ENCODE measurements around the gene PGPEP1. TPM values are rescaled to one million over a fixed set of nuclear protein-coding genes. Genes with fewer than 3 reads are reported as not detected.

The PGPEP1 gene
- total RNA-seq, 1 donor from 2014 or later = 23.2 TPM

DNA sequence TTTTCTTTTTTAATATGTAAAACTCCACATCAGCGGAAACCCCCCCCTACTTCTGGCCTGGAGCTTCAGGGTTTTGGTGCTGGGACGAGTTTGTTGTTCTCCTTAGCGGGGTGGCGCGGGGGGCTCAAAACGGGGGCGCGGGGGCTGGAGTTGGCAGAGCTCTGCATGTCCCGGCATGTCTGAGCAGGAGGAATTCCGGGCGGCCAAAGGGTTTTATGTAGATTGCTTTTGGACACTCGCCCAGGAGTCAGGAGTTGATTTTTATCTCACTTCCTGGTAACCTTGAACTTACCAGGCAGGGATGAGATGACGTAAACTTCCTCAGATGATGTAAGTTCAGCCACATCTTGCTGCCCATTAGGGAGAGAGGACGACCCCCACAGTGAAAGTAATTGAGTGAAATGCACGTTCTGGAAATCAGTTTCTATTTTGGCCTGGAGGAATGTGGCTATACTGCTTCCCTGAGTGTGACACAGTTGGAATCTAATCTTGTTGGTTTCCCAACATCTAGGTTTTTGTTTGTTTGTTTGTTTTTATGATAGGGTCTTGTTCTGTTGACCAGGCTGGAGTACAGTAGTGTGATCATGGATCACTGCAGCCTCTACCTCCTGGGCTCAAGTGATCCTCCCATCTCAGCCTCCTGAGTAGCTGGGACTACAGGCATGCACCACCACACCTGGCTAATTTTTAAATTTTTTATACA is 24.6 kb downstream of the PGPEP1 start:
- peak overlapping the region; percentile 97 for H3K27ac Mint-ChIP-seq
- DNase-seq (ENCODE audit: low spot score in 2 of 2, unreplicated experiment in 2 of 2) = peak; percentile 75 to 80
- peaks cover 43% of the 10 kb centered on the region for H3K4me1 Mint-ChIP-seq
- H3K36me3 Mint-ChIP-seq = peaks cover 10% of the 10 kb centered on the region
- TF ChIP-seq, protein P1, sequence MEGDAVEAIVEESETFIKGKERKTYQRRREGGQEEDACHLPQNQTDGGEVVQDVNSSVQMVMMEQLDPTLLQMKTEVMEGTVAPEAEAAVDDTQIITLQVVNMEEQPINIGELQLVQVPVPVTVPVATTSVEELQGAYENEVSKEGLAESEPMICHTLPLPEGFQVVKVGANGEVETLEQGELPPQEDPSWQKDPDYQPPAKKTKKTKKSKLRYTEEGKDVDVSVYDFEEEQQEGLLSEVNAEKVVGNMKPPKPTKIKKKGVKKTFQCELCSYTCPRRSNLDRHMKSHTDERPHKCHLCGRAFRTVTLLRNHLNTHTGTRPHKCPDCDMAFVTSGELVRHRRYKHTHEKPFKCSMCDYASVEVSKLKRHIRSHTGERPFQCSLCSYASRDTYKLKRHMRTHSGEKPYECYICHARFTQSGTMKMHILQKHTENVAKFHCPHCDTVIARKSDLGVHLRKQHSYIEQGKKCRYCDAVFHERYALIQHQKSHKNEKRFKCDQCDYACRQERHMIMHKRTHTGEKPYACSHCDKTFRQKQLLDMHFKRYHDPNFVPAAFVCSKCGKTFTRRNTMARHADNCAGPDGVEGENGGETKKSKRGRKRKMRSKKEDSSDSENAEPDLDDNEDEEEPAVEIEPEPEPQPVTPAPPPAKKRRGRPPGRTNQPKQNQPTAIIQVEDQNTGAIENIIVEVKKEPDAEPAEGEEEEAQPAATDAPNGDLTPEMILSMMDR (IDR thresholded peaks at IDR 0.05; ENCODE audit: unreplicated experiment) = no peak
- peaks cover 3% of the 10 kb centered on the region for H3K9me3 Mint-ChIP-seq
- no peaks in the 10 kb centered on the region for H3K27me3 Mint-ChIP-seq (ENCODE audit: low read depth)
- H3K4me3 Mint-ChIP-seq = no peak overlapping the region

DNA sequence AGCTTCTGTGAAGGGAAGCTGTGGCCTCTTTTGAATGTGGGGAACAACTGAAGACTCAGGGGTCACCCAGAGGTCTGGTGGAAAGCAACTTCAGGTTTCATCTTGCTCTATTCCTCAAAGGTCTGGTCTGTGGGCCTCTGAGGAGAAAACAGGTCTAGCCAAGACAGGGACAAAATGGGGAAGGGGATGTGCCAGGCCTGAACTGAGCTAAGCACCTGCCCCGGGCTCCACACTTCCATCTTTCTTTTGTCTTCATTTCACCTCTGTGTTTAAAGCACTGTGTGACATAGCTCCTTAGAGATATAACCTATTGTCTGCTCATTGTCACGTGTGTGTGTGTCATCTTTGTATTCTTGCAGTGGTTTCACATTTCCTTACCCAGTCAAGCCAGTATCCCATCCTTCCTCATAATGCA is 25.6 kb downstream of the PGPEP1 start:
- Mint-ChIP-seq H3K27me3 (ENCODE audit: low read depth) (no peaks in the 10 kb centered on the region), H3K4me1 (peaks cover 43% of the 10 kb centered on the region), H3K36me3 (peaks cover 9% of the 10 kb centered on the region), H3K9me3 (peaks cover 3% of the 10 kb centered on the region), H3K4me3 (no peak overlapping the region), H3K27ac (peak overlapping the region; percentile 97)
- TF ChIP-seq, protein P1 (IDR thresholded peaks at IDR 0.05; ENCODE audit: unreplicated experiment) = no peak
- DNase-seq (ENCODE audit: low spot score in 2 of 2, unreplicated experiment in 2 of 2) = no peak

DNA sequence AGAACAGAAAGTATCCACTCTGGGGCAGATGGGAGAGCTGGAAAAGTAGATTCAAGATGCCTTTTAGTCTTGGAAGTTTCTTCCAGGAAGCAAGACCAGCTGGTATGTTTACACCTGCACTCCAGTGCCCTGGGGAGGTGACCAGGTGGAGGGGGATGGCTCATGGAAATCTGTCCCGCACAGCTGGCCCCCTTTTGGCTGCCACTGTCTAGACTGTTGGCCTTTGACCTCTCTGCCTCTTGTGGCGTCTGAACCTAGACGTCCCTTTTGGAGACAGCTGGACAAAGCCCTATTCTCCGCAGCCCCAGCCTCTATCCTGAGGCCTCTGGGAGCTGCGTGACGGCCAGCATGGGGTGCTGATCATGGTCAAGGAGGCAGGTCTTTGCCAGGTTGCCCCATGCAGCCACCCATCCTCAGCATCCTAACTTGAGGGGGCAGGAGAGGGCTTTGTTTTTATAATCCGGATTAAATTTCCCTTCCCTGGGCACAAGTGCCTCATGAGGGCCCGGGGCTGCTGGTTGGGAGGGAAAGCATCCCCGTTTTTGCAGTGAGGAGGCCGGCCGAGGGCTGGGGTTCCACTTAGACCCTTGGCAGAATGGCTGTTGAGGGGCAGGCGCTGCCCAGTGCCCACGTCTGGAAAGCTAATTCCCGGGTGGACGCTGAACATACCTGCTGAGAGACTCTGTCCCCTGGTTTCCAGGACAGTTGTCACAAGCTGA is 28.3 kb downstream of the PGPEP1 start:
- TF ChIP-seq, protein P1 (IDR thresholded peaks at IDR 0.05; ENCODE audit: unreplicated experiment) = no peak
- no peak overlapping the region for H3K4me3 Mint-ChIP-seq
- H3K27me3 Mint-ChIP-seq (ENCODE audit: low read depth) = no peaks in the 10 kb centered on the region
- no peak for DNase-seq (ENCODE audit: low spot score in 2 of 2, unreplicated experiment in 2 of 2)
- H3K9me3 Mint-ChIP-seq = no peaks in the 10 kb centered on the region
- H3K27ac Mint-ChIP-seq = peak overlapping the region; percentile 25
- peaks cover 1% of the 10 kb centered on the region for H3K36me3 Mint-ChIP-seq
- peaks cover 34% of the 10 kb centered on the region for H3K4me1 Mint-ChIP-seq

DNA sequence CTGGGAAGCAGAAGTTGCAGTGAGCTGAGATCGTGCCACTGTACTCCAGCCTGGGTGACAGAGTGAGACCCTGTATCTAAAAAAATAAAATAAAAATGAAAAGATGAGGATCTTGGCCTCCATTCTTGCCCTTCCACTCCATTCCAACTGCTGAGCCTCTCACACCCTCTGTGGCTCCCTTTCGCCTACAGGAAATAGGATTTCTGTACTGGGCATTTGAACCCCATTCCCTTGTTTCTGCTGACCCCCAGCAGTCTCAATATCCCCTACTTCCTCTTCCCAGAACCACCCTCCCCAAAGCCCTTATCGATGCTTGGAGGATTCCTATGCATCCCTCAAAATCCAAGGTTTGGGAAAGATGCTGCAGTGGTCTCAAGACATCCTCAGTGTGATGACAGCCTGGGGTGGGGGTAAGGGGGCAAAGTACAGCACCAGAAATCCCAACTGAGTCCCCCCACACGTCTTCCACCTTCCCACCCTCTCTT is 33.1 kb downstream of the PGPEP1 start:
- H3K4me3 Mint-ChIP-seq = no peak overlapping the region
- TF ChIP-seq, protein P1 (IDR thresholded peaks at IDR 0.05; ENCODE audit: unreplicated experiment) = no peak
- DNase-seq (ENCODE audit: low spot score in 2 of 2, unreplicated experiment in 2 of 2) = no peak
- no peaks in the 10 kb centered on the region for H3K27me3 Mint-ChIP-seq (ENCODE audit: low read depth)
- no peaks in the 10 kb centered on the region for H3K9me3 Mint-ChIP-seq
- H3K36me3 Mint-ChIP-seq = no peaks in the 10 kb centered on the region
- H3K4me1 Mint-ChIP-seq = peaks cover 23% of the 10 kb centered on the region
- H3K27ac Mint-ChIP-seq = peak overlapping the region; percentile 97

DNA sequence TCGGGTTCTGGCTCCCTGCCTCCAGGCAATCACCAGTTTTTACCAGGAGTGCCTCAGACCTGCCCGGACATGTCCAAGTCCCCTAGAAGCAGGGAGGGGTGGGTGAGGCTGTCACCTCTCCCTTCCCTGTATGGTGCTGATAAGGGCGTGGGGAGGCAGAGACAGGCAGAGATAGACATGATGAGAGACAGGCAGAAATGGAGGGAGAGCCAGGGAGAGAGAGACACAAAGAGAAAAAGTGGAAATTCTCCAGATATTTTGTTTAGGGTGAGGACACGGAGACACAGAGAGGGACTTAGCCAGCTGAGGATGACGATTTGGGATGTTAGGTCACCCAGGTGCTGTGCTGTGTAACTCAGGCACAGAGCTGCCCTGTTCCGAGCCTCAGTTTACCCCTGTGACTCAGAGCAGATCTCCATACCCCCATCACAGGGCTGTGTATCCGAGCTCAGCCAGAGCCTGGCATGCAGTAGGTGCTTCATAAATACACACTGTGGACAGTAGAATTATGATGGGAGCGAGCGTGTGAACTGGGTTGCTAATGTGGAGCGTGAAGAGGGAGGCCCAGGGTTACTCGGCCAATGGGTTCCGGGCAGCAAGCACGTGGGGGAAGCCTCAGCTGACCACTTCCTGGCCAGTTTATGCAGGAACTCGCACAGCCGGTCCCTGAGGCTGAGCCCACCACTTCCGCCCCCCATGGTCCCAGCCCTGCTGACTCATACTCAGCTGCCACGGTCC is 33.7 kb downstream of the PGPEP1 start:
- no peaks in the 10 kb centered on the region for H3K27me3 Mint-ChIP-seq (ENCODE audit: low read depth)
- H3K27ac Mint-ChIP-seq = peak overlapping the region; percentile 97
- H3K4me1 Mint-ChIP-seq = peaks cover 24% of the 10 kb centered on the region
- H3K9me3 Mint-ChIP-seq = no peaks in the 10 kb centered on the region
- TF ChIP-seq, protein P1 (IDR thresholded peaks at IDR 0.05; ENCODE audit: unreplicated experiment) = no peak
- peak in 1 of 2 experiments; percentile 53 for DNase-seq (ENCODE audit: low spot score in 2 of 2, unreplicated experiment in 2 of 2)
- no peaks in the 10 kb centered on the region for H3K36me3 Mint-ChIP-seq
- no peak overlapping the region for H3K4me3 Mint-ChIP-seq
